Erythroblast (primary cell): ENCODE results near the gene ZIC5.

Source experiments
- GATA1 ChIP-seq: IDR thresholded peaks from 2 replicates; pipeline ENCODE4 v1.6.1; 2011; ENCODE audit warnings: low read depth, mild to moderate bottlenecking, control low read depth, low read length, moderate library complexity
- POLR2A ChIP-seq: IDR thresholded peaks from 2 replicates; pipeline ENCODE4 v1.6.1; 2011; ENCODE audit warnings: mild to moderate bottlenecking, low read length

DNA sequence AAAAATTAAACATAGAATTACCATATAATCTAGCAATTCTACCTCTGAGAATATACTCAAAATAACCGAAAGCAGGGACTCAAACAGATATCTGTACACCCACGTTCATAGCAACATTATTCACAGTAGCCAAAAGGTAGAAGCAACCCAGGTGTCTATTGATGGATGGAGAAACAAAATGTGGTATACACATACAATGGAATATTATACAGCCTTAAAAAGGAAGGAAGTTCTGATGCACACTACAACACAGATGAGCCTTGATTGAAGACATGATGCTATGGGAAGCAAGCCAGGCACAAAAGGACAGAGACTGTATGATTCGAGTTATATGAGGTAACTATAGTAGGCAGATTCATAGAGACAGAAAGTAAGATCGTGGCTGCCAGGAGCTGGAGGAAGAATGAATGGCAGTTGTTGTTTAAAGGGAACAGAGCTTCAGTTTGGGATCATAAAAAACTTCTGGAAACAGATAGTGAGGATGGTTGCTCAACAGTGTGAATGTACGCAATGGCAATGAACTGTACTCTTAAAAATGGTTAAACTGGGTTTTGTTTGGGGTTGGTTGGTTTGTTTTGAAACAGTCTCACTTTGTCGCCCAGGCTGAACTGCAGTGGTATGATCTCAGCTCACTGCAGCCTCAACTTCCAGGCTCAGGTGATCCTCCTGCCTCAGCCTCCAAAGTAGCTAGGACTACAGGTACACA lies 47.5 kb downstream of the ZIC5 start:
- no peak for TF ChIP-seq POLR2A
- TF ChIP-seq GATA1 = no peak
